ENCODE results near the gene STK4. TPM values are rescaled to one million over a fixed set of nuclear protein-coding genes. Genes with fewer than 3 reads are reported as not detected.

STK4 gene
- total and polyA plus RNA-seq, 2 of the 4 experiments (the other 2 are of a cell fraction), result 10.2 to 22.2 TPM

- no peak overlapping the region for H3K27ac ChIP-seq (ENCODE audit: insufficient read depth, low read length)
- DNase-seq, result peak; percentile 51
These were observed 92.9 kb downstream of the STK4 start for GRCh38 chr20:45059022-45059728.

More at GRCh38 chr20:45059022-45059728, 92.9 kb downstream of the STK4 start:
- Histone ChIP-seq H3K9me3 (ENCODE audit: control insufficient read depth, insufficient read depth, low read length) (no peaks in the 10 kb centered on the region), H3K4me1 (ENCODE audit: control insufficient read depth, insufficient read depth, low read length) (peaks cover 8% of the 10 kb centered on the region; the same call in 1 of the 2 replicates), H3K56ac (ENCODE audit: extremely low read depth, insufficient read depth, low read length) (no peak overlapping the region), H3K18ac (ENCODE audit: low read depth, low read length) (peak overlapping the region; percentile 68; the same call in 1 of the 2 replicates), H3K36me3 (ENCODE audit: control insufficient read depth, insufficient read depth, low read length) (peaks cover 3% of the 10 kb centered on the region), H3K4ac (ENCODE audit: low read depth, low read length) (peak overlapping the region; percentile 15; the same call in 1 of the 2 replicates), H4K91ac (ENCODE audit: insufficient read depth, low read depth, low read length) (0 out of 2 replicates have a peak overlapping the region, but pooled peaks have one; percentile 5), H2AFZ (replicated peaks; ENCODE audit: low read length, poor library complexity) (no peak overlapping the region), H3K9me1 (ENCODE audit: insufficient read depth, low read length) (peaks cover 9% of the 10 kb centered on the region), H3K79me1 (ENCODE audit: low read depth in 1 of 2, low read length in 2 of 2) (peaks cover 10 to 16% of the 10 kb centered on the region in 2 experiments; a peak in 2 of 4 replicates), H3K4me3 (ENCODE audit: insufficient read depth, low read depth, low read length) (no peak overlapping the region), H3K23ac (ENCODE audit: low read depth, low read length) (no peak overlapping the region; the same call in 1 of the 2 replicates), H2BK5ac (ENCODE audit: low read depth, low read length, poor library complexity, severe bottlenecking) (peak overlapping the region; percentile 68), H3K27me3 (ENCODE audit: control insufficient read depth, insufficient read depth, low read length) (no peaks in the 10 kb centered on the region), H3K14ac (replicated peaks; ENCODE audit: low read depth, low read length) (peak overlapping the region; percentile 17; the same call in 1 of the 2 replicates), H4K8ac (ENCODE audit: low read depth in 2 of 2, low read length in 2 of 2) (no peak overlapping the region; a peak in 1 of 4 replicates), H2BK15ac (ENCODE audit: low read depth, low read length) (peak overlapping the region; percentile 84; the same call in 1 of the 3 replicates), H3K9ac (ENCODE audit: low read depth, low read length) (no peak overlapping the region), H2BK20ac (ENCODE audit: low read depth, low read length) (0 out of 2 replicates have a peak overlapping the region, but pooled peaks have one; percentile 43), H4K20me1 (ENCODE audit: insufficient read depth, low read length) (no peaks in the 10 kb centered on the region), H3K4me2 (ENCODE audit: low read depth, low read length) (no peak overlapping the region), H2AK9ac (replicated peaks; ENCODE audit: low read depth, low read length, poor library complexity) (no peak overlapping the region), H2AK5ac (ENCODE audit: low read depth, low read length) (peak overlapping the region; percentile 67; the same call in 1 of the 2 replicates), H2BK120ac (ENCODE audit: low read depth, low read length) (0 out of 2 replicates have a peak overlapping the region, but pooled peaks have one; percentile 14), H4K5ac (ENCODE audit: low read depth, low read length) (peak overlapping the region; percentile 25; the same call in 1 of the 2 replicates)
- ChIA-PET CTCF (interaction anchor here (0.6 kb wide), 1 partner anchor 598 kb away, joined by 5 read pairs; no protein-coding TSS in a partner anchor), POLR2A (ENCODE audit: unreplicated experiment) (no interaction called here)
- dilution Hi-C loops (cut with HindIII; ENCODE audit: low sequenced_read_pairs, unreplicated experiment), result no loop called here
- intact Hi-C loops (cut with micrococcal nuclease), result no loop called here
- ATAC-seq (ENCODE audit: low read depth), result no peak
- no CpG with 5 or more reads among the region's 6 CpGs for WGBS, 2 experiments (ENCODE audit: extremely low coverage in 2 of 2, insufficient read length in 1 of 2)
- in situ Hi-C loops (cut with MboI; ENCODE audit: low sequenced_read_pairs), result no loop called here
- no peak for TF ChIP-seq POLR2A (IDR thresholded peaks at IDR 0.05; ENCODE audit: low read depth, low read length)
- no peak for TF ChIP-seq RAD21 (IDR thresholded peaks at IDR 0.05; ENCODE audit: low read length)
- TF ChIP-seq FOS (IDR thresholded peaks at IDR 0.05; ENCODE audit: low read depth, low read length), result no peak
- peak; percentile 66; the same call in 1 of the 2 replicates for TF ChIP-seq CEBPB (IDR thresholded peaks at IDR 0.05; ENCODE audit: low read depth, low read length)
- no peak for TF ChIP-seq NFE2L2 (IDR thresholded peaks at IDR 0.05; ENCODE audit: low read depth, low read length)
- no peak for TF ChIP-seq CHD1 (IDR thresholded peaks at IDR 0.05; ENCODE audit: low read depth, low read length)
- TF ChIP-seq BHLHE40 (IDR thresholded peaks at IDR 0.05; ENCODE audit: low read depth, low read length), result no peak
- no peak for TF ChIP-seq CTCF (conservative IDR thresholded peaks at IDR 0.05; ENCODE audit: low read depth, low read length)
- BruUV-seq (replicated peaks), result no TSS peak
